HepG2 (cell line): Measurements from ENCODE around the gene PIM1. TPM values are rescaled to one million over a fixed set of nuclear protein-coding genes. Genes with fewer than 3 reads are reported as not detected.
A peak's percentile ranks its signal among the peaks of the same experiment; 100 is the strongest.

Source experiments
- ARID2 ChIP-seq: sonication (generic); formaldehyde crosslinking; IDR thresholded peaks from 2 replicates; pipeline ENCODE4 v1.8.1; 2022; ENCODE audit warnings: mild to moderate bottlenecking, missing genetic modification reagents, borderline replicate concordance
- BRCA1 ChIP-seq: sonication (generic); formaldehyde crosslinking; IDR thresholded peaks from 2 replicates; pipeline ENCODE4 v1.4.0; 2020; ENCODE audit warnings: missing genetic modification reagents
- CREBL2 ChIP-seq: sonication (generic); formaldehyde crosslinking; IDR thresholded peaks from 2 replicates; pipeline ENCODE4 v1.8.1; 2023; ENCODE audit warnings: missing genetic modification reagents, mild to moderate bottlenecking, borderline replicate concordance
- ERF ChIP-seq: IDR thresholded peaks from 2 replicates; pipeline ENCODE4 v1.6.1; 2018; ENCODE audit warnings: missing biosample characterization, missing genetic modification reagents
- MTF1 ChIP-seq: sonication (generic); formaldehyde crosslinking; IDR thresholded peaks from 2 replicates; pipeline ENCODE4 v1.5.0; 2020; ENCODE audit warnings: missing genetic modification reagents
- PHB2 ChIP-seq: fragments of 450-650 bp; IDR thresholded peaks from 2 replicates; pipeline ENCODE4 v1.6.1; 2018; ENCODE audit not compliant: partially characterized antibody
- PRDM15 ChIP-seq: sonication (generic); formaldehyde crosslinking; IDR thresholded peaks from 2 replicates; pipeline ENCODE4 v1.4.0; 2020; ENCODE audit warnings: missing genetic modification reagents
- REPIN1 ChIP-seq: sonication (generic); formaldehyde crosslinking; IDR thresholded peaks from 2 replicates; pipeline ENCODE4 v1.8.0; 2022; ENCODE audit warnings: missing genetic modification reagents, low read depth, mild to moderate bottlenecking, borderline replicate concordance
- RORA ChIP-seq: sonication (generic); formaldehyde crosslinking; IDR thresholded peaks from 2 replicates; pipeline ENCODE4 v1.5.0; 2020; ENCODE audit warnings: mild to moderate bottlenecking, missing genetic modification reagents, moderate library complexity
- THAP7 ChIP-seq: sonication (generic); formaldehyde crosslinking; IDR thresholded peaks from 2 replicates; pipeline ENCODE4 v1.8.1; 2023; ENCODE audit warnings: mild to moderate bottlenecking, missing genetic modification reagents
- ZNF142 ChIP-seq: sonication (generic); formaldehyde crosslinking; IDR thresholded peaks from 2 replicates; pipeline ENCODE4 v1.4.0; 2020; ENCODE audit warnings: missing genetic modification reagents
- ZNF230 ChIP-seq: sonication (generic); formaldehyde crosslinking; IDR thresholded peaks from 2 replicates; pipeline ENCODE4 v1.4.0; 2020; ENCODE audit warnings: mild to moderate bottlenecking, missing genetic modification reagents
- ZNF512 ChIP-seq: sonication (generic); formaldehyde crosslinking; IDR thresholded peaks from 2 replicates; pipeline ENCODE4 v1.4.0; 2020; ENCODE audit warnings: mild to moderate bottlenecking, missing genetic modification reagents
- ZNF513 ChIP-seq: sonication (generic); formaldehyde crosslinking; conservative IDR thresholded peaks from 2 replicates; pipeline ENCODE4 v1.5.0; 2020; ENCODE audit warnings: missing genetic modification reagents
- polyA plus RNA-seq, 8 experiments: library from polyadenylated mRNA; depleted of rRNA in 3 of 8; stranded (reverse) in 7 of 8; unstranded in 1 of 8; fragments of >200 nt; fragmentation: Illumina TruSeq in 4 of 8; extraction: Trizol in 4 of 8; gene quantifications; 2 replicates each; pipeline versions ENCODE4 v1.2.1 to v1.2.3, GENCODE V29; 2011 to 2016; ENCODE audit warnings: low read depth in 4 of 8, missing spikeins in 1 of 8, mixed read lengths in 1 of 8; ENCODE audit not compliant: insufficient read depth in 1 of 8
- total RNA-seq, 5 experiments: library from RNA; depleted of rRNA; stranded (reverse); fragments of >200 nt; fragmentation: Illumina TruSeq; extraction: Trizol; gene quantifications; 2 replicates each; pipeline ENCODE4 v1.2.3, GENCODE V29; 2016; ENCODE audit warnings: low read depth in 1 of 5

The PIM1 gene
- total and polyA plus RNA-seq, 2 of the 13 experiments (the other 11 are each of a cell fraction or from before 2014, with no cell fraction given) = 29.4 to 117 TPM

GRCh38 chr6:37137201-37138090 lies 32.5 kb upstream of the PIM1 start (continued):
- TF ChIP-seq ARID2 (no peak), CREBL2 (CRISPR knock-in tag) (no peak), REPIN1 (CRISPR knock-in tag) (no peak), MTF1 (CRISPR knock-in tag) (no peak), ZNF513 (CRISPR knock-in tag) (no peak), ZNF142 (CRISPR knock-in tag) (peak; percentile 72; the same call in 1 of the 2 replicates), THAP7 (CRISPR knock-in tag) (no peak), PRDM15 (CRISPR knock-in tag) (no peak), RORA (CRISPR knock-in tag) (no peak), ZNF512 (no peak), BRCA1 (no peak), PHB2 (no peak), ERF (CRISPR knock-in tag) (peak; percentile 79), ZNF230 (CRISPR knock-in tag) (peak; percentile 55; the same call in 1 of the 2 replicates)
